Skeletal muscle tissue (tissue), 4 donors: ENCODE results near the gene FYB2. TPM values are rescaled to one million over a fixed set of nuclear protein-coding genes. Genes with fewer than 3 reads are reported as not detected.

Source experiments
- H3K27ac ChIP-seq: one replicate; pipeline ENCODE4 v1.7.0; 2013; ENCODE audit warnings: mild to moderate bottlenecking, low read depth, low read length, inconsistent platforms
- H3K27me3 ChIP-seq, 3 donors: one replicate each; pipeline ENCODE4 v1.7.0; 2013; ENCODE audit warnings: low read length in 3 of 3; ENCODE audit not compliant: control insufficient read depth in 3 of 3, insufficient read depth in 3 of 3
- H3K36me3 ChIP-seq, 3 donors: one replicate each; pipeline ENCODE4 v1.7.0; 2013; ENCODE audit warnings: low read length in 3 of 3; ENCODE audit not compliant: control insufficient read depth in 3 of 3, insufficient read depth in 3 of 3
- H3K4me1 ChIP-seq, 3 donors: one replicate each; pipeline ENCODE4 v1.7.0; 2013; ENCODE audit warnings: low read length in 3 of 3, mild to moderate bottlenecking in 3 of 3; ENCODE audit not compliant: control insufficient read depth in 3 of 3, insufficient read depth in 3 of 3
- H3K4me3 ChIP-seq, 3 donors: one replicate each; pipeline ENCODE4 v1.7.0; 2013; ENCODE audit warnings: low read length in 3 of 3
- H3K9ac ChIP-seq, 3 donors: one replicate each; pipeline ENCODE4 v1.7.0; 2013; ENCODE audit warnings: low read length in 3 of 3, mild to moderate bottlenecking in 3 of 3, moderate library complexity in 2 of 3, low read depth in 1 of 3
- H3K9me3 ChIP-seq, 3 donors: one replicate each; pipeline ENCODE4 v1.7.0; 2013; ENCODE audit warnings: low read length in 3 of 3; ENCODE audit not compliant: control insufficient read depth in 3 of 3
- total RNA-seq: library from RNA; depleted of rRNA; stranded (reverse); fragments of >200 nt; gene quantifications from one replicate; pipeline ENCODE4 v1.2.3, GENCODE V29; 2014
- donor health status: Osteomylitis.

FYB2 gene
- total RNA-seq, 1 donor from 2014 or later: not detected

- Histone ChIP-seq H3K36me3 (no peaks in the 10 kb centered on the region), H3K4me1 (no peaks in the 10 kb centered on the region), H3K27ac (no peak overlapping the region), H3K27me3 (peaks cover 5 to 7% (median 7%) of the 10 kb centered on the region in 3 donors), H3K4me3 (no peak overlapping the region), H3K9me3 (peaks cover 0 to 3% (median 0%) of the 10 kb centered on the region in 3 donors), H3K9ac (no peak overlapping the region)
Observed at GRCh38 chr1:56835657-56836056, 16.5 kb upstream of the FYB2 start.

- no peaks in the 10 kb centered on the region for H3K9me3 ChIP-seq
- H3K27me3 ChIP-seq: peaks cover 5 to 7% (median 6%) of the 10 kb centered on the region in 3 donors
- no peak overlapping the region for H3K27ac ChIP-seq
- no peak overlapping the region for H3K9ac ChIP-seq
- H3K36me3 ChIP-seq: no peaks in the 10 kb centered on the region
- no peak overlapping the region for H3K4me3 ChIP-seq
- no peaks in the 10 kb centered on the region for H3K4me1 ChIP-seq
Observed at GRCh38 chr1:56834137-56834900, 15.1 kb upstream of the FYB2 start.

- Histone ChIP-seq H3K27ac (no peak overlapping the region), H3K9ac (no peak overlapping the region), H3K4me1 (no peaks in the 10 kb centered on the region), H3K4me3 (no peak overlapping the region), H3K36me3 (no peaks in the 10 kb centered on the region), H3K27me3 (peaks cover 3 to 7% (median 5%) of the 10 kb centered on the region in 3 donors), H3K9me3 (no peaks in the 10 kb centered on the region)
Observed at GRCh38 chr1:56833088-56833487, 13.9 kb upstream of the FYB2 start.

- Histone ChIP-seq H3K4me1 (no peaks in the 10 kb centered on the region), H3K27ac (no peak overlapping the region), H3K4me3 (no peak overlapping the region), H3K9ac (peak overlapping the region in 1 of 3 donors; percentile 47), H3K36me3 (no peaks in the 10 kb centered on the region), H3K9me3 (no peaks in the 10 kb centered on the region), H3K27me3 (peaks cover 0 to 7% (median 5%) of the 10 kb centered on the region in 3 donors)
Observed at GRCh38 chr1:56831871-56832693, 12.9 kb upstream of the FYB2 start.

GRCh38 chr1:56830052-56830451 lies 10.8 kb upstream of the FYB2 start:
- Histone ChIP-seq H3K27me3 (peaks cover 0 to 7% (median 5%) of the 10 kb centered on the region in 3 donors), H3K27ac (no peak overlapping the region), H3K36me3 (no peaks in the 10 kb centered on the region), H3K4me3 (no peak overlapping the region), H3K4me1 (no peaks in the 10 kb centered on the region), H3K9ac (no peak overlapping the region), H3K9me3 (peaks cover 0 to 2% (median 0%) of the 10 kb centered on the region in 3 donors)

GRCh38 chr1:56827711-56828110 lies 8.5 kb upstream of the FYB2 start:
- Histone ChIP-seq H3K9ac (no peak overlapping the region), H3K27me3 (peaks cover 0 to 7% (median 5%) of the 10 kb centered on the region in 3 donors), H3K4me3 (no peak overlapping the region), H3K27ac (no peak overlapping the region), H3K9me3 (peaks cover 0 to 2% (median 0%) of the 10 kb centered on the region in 3 donors), H3K36me3 (no peaks in the 10 kb centered on the region), H3K4me1 (no peaks in the 10 kb centered on the region)

GRCh38 chr1:56825436-56825835 lies 6.2 kb upstream of the FYB2 start:
- Histone ChIP-seq H3K4me3 (no peak overlapping the region), H3K36me3 (no peaks in the 10 kb centered on the region), H3K9ac (no peak overlapping the region), H3K4me1 (peaks cover 0 to 6% (median 4%) of the 10 kb centered on the region in 3 donors), H3K27me3 (no peaks in the 10 kb centered on the region), H3K27ac (no peak overlapping the region), H3K9me3 (peaks cover 0 to 2% (median 0%) of the 10 kb centered on the region in 3 donors)

GRCh38 chr1:56824938-56825337 lies 5.7 kb upstream of the FYB2 start:
- no peak overlapping the region for H3K27ac ChIP-seq
- H3K4me3 ChIP-seq: no peak overlapping the region

GRCh38 chr1:56824271-56824670 lies 5.1 kb upstream of the FYB2 start:
- no peak overlapping the region for H3K27ac ChIP-seq
- peaks cover 5 to 11% (median 8%) of the 10 kb centered on the region in 3 donors for H3K4me1 ChIP-seq
- H3K9me3 ChIP-seq: peaks cover 0 to 2% (median 0%) of the 10 kb centered on the region in 3 donors
- H3K36me3 ChIP-seq: no peaks in the 10 kb centered on the region
- H3K27me3 ChIP-seq: no peaks in the 10 kb centered on the region
- H3K9ac ChIP-seq: no peak overlapping the region
- no peak overlapping the region for H3K4me3 ChIP-seq

More at GRCh38 chr1:56824938-56825337, 5.7 kb upstream of the FYB2 start:
- Histone ChIP-seq H3K9me3 (peaks cover 0 to 2% (median 0%) of the 10 kb centered on the region in 3 donors), H3K9ac (no peak overlapping the region), H3K4me1 (peaks cover 0 to 6% (median 4%) of the 10 kb centered on the region in 3 donors), H3K27me3 (no peaks in the 10 kb centered on the region), H3K36me3 (no peaks in the 10 kb centered on the region)

- H3K9me3 ChIP-seq: peaks cover 0 to 2% (median 0%) of the 10 kb centered on the region in 3 donors
- no peaks in the 10 kb centered on the region for H3K36me3 ChIP-seq
- peaks cover 11 to 33% (median 12%) of the 10 kb centered on the region in 3 donors for H3K4me1 ChIP-seq
- H3K27ac ChIP-seq: no peak overlapping the region
- H3K27me3 ChIP-seq: no peaks in the 10 kb centered on the region
- H3K4me3 ChIP-seq: no peak overlapping the region
- H3K9ac ChIP-seq: no peak overlapping the region
Observed at GRCh38 chr1:56821462-56821797, 2.2 kb upstream of the FYB2 start.
